Adrenal gland (tissue), 5 donors: ENCODE results near the gene ACTL10.

Source experiments
- CTCF ChIP-seq, 6 experiments: fragments of 450-650 bp in 4 of 6; fragments of 200-600 bp in 2 of 6; sonication (generic) in 1 of 6; IDR thresholded peaks; 1 replicate in 5 of 6; 2 replicates in 1 of 6; pipeline versions ENCODE4 v1.5.1 to v1.8.0; 2016 to 2021; ENCODE audit warnings: antibody characterized with exemption in 6 of 6, mild to moderate bottlenecking in 2 of 6, moderate library complexity in 1 of 6
- POLR2A ChIP-seq, 2 donors: fragments of 450-650 bp; IDR thresholded peaks; one replicate each; pipeline ENCODE4 v1.6.1; 2017; ENCODE audit warnings: antibody characterized with exemption in 2 of 2, mild to moderate bottlenecking in 2 of 2, moderate library complexity in 1 of 2
- donor health status: DM: no; HTN: no; CAD: no.

GRCh38 chr20:33670715-33671499, 4.2 kb downstream of the ACTL10 start:
- TF ChIP-seq CTCF (IDR thresholded peaks at IDR 0.05), result no peak
- TF ChIP-seq POLR2A (IDR thresholded peaks at IDR 0.05), result no peak
